ENCODE data around the gene CXCL14. TPM values are rescaled to one million over a fixed set of nuclear protein-coding genes. Genes with fewer than 3 reads are reported as not detected.

The CXCL14 gene
- polyA plus RNA-seq, 1 of the 3 experiments (the other 2 are of a cell fraction): 0.05 TPM

- no peak overlapping the region for H3K4me3 ChIP-seq (ENCODE audit: low read depth in 2 of 2, low read length in 1 of 2)
- ChIA-PET CTCF (interaction anchor here (0.9 to 1.4 kb wide), 6 partner anchors 14 to 82 kb away, joined by 3 to 8 read pairs (median 4); no protein-coding TSS in a partner anchor), POLR2A (no interaction called here)
- no peak for DNase-seq
- no peaks in the 10 kb centered on the region for H4K20me1 ChIP-seq (ENCODE audit: insufficient read depth)
- H3F3A ChIP-seq (replicated peaks; ENCODE audit: insufficient read depth): no peaks in the 10 kb centered on the region
- no peaks in the 10 kb centered on the region for H3K36me3 ChIP-seq (replicated peaks in 1 of 2; ENCODE audit: control insufficient read depth in 1 of 2, insufficient read depth in 2 of 2, low read length in 1 of 2)
- no peak overlapping the region for H3K27ac ChIP-seq (ENCODE audit: low read depth in 2 of 2, low read length in 1 of 2)
- no peaks in the 10 kb centered on the region for H3K9me2 ChIP-seq
- H3K79me2 ChIP-seq (ENCODE audit: insufficient read depth): no peaks in the 10 kb centered on the region
- TF ChIP-seq SMC3 (IDR thresholded peaks at IDR 0.05; ENCODE audit: low read depth, low read length) (no peak), USF2 (IDR thresholded peaks at IDR 0.05; ENCODE audit: borderline replicate concordance, low read depth, low read length) (no peak), FOXJ3 (CRISPR knock-in tag; IDR thresholded peaks at IDR 0.05) (no peak), ELF1 (IDR thresholded peaks at IDR 0.05) (no peak), NRF1 (IDR thresholded peaks at IDR 0.05; ENCODE audit: low read depth, low read length) (no peak)
- H3K27me3 ChIP-seq (ENCODE audit: insufficient read depth): peaks cover 85% of the 10 kb centered on the region
- no peak overlapping the region for H3K4me2 ChIP-seq
- 46% methylated on average over 2 of the region's 2 CpGs for WGBS (ENCODE audit: low lambda C conversion rate)
- H3K9ac ChIP-seq: no peak overlapping the region
- H2AFZ ChIP-seq (ENCODE audit: low read depth): no peak overlapping the region
- H3K4me1 ChIP-seq (ENCODE audit: control insufficient read depth in 1 of 2, insufficient read depth in 2 of 2, low read depth in 1 of 2, low read length in 1 of 2): no peaks in the 10 kb centered on the region
- no peaks in the 10 kb centered on the region for H3K9me3 ChIP-seq
Measured at GRCh38 chr5:135537745-135538144, 41.0 kb downstream of the CXCL14 start.

DNA sequence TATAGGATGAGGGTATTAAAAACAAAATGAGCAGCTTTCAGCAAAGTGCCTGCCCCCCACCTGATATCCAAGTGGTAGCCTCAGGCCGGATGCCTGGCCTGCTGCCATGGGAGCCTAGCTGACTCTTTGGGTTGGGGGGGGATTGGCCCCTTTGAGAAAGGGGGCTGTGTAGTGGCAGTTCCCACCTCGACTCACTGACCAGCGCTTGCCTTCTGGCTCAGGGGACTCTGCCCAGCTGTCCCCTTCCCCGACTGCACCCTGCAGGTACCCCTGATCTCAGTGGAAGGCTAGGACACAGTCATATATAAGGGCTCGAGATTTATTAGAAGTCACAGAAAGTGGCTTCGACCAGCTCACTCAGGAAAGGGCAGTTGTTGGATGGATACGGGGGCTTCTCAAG lies 41.5 kb downstream of the CXCL14 start:
- Histone ChIP-seq H3K27ac (ENCODE audit: low read depth in 2 of 2, low read length in 1 of 2) (no peak overlapping the region), H3K9me2 (no peaks in the 10 kb centered on the region), H2AFZ (ENCODE audit: low read depth) (no peak overlapping the region), H3K4me3 (ENCODE audit: low read depth in 2 of 2, low read length in 1 of 2) (no peak overlapping the region), H3K79me2 (ENCODE audit: insufficient read depth) (no peaks in the 10 kb centered on the region), H3K27me3 (ENCODE audit: insufficient read depth) (peaks cover 85% of the 10 kb centered on the region), H3K9me3 (no peaks in the 10 kb centered on the region), H3F3A (replicated peaks; ENCODE audit: insufficient read depth) (no peaks in the 10 kb centered on the region), H3K9ac (no peak overlapping the region), H3K4me2 (no peak overlapping the region), H4K20me1 (ENCODE audit: insufficient read depth) (no peaks in the 10 kb centered on the region), H3K4me1 (ENCODE audit: control insufficient read depth in 1 of 2, insufficient read depth in 2 of 2, low read depth in 1 of 2, low read length in 1 of 2) (no peaks in the 10 kb centered on the region), H3K36me3 (replicated peaks in 1 of 2; ENCODE audit: control insufficient read depth in 1 of 2, insufficient read depth in 2 of 2, low read length in 1 of 2) (no peaks in the 10 kb centered on the region)
- TF ChIP-seq RAD21 (IDR thresholded peaks at IDR 0.05; ENCODE audit: low read length) (no peak), FOSL2 (IDR thresholded peaks at IDR 0.05; ENCODE audit: borderline replicate concordance, low read depth) (no peak), EZH2phosphoT487 (IDR thresholded peaks at IDR 0.05; ENCODE audit: borderline replicate concordance, low read depth) (no peak), TCF12 (IDR thresholded peaks at IDR 0.05) (no peak), FOXM1 (IDR thresholded peaks at IDR 0.05; ENCODE audit: low read depth) (no peak), USF2 (IDR thresholded peaks at IDR 0.05; ENCODE audit: borderline replicate concordance, low read depth, low read length) (no peak), CHD2 (IDR thresholded peaks at IDR 0.05; ENCODE audit: low read length, partially characterized antibody) (no peak)
- DNase-seq: no peak
- ChIA-PET POLR2A (no interaction called here), CTCF (interaction anchor here (0.9 to 1.4 kb wide), 7 partner anchors 15 to 81 kb away, joined by 3 to 8 read pairs (median 4); no protein-coding TSS in a partner anchor)
- 22% methylated on average over 6 of the region's 7 CpGs for WGBS (ENCODE audit: low lambda C conversion rate)
